Pulmonary artery endothelial cell (primary cell): ENCODE data around the gene SSBP1. TPM values are rescaled to one million over a fixed set of nuclear protein-coding genes. Genes with fewer than 3 reads are reported as not detected.
"Not testable (repeated sequence)": the region's sequence is repeated elsewhere in the genome, so short reads cannot be mapped to it uniquely, and the experiment has no call there.

Source experiments
- DNase-seq: peaks from one replicate; pipeline ENCODE4 v3.0.0-alpha.2; 2011; ENCODE audit warnings: low read depth, low spot score
- total RNA-seq: library from RNA; depleted of rRNA; stranded (reverse); fragments of >200 nt; gene quantifications from 2 replicates; pipeline ENCODE4 v1.2.3, GENCODE V29; 2014

SSBP1 gene, protein sequence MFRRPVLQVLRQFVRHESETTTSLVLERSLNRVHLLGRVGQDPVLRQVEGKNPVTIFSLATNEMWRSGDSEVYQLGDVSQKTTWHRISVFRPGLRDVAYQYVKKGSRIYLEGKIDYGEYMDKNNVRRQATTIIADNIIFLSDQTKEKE
- total RNA-seq, result 200 and 204 TPM in 2 replicates

GRCh38 chr7:141737836-141738591 lies at the start of gene SSBP1:
Gene SSBP1 (plus strand): TSS chr7:141738358. CDS start chr7:141739167, 809 bp downstream.
- DNase-seq, result peak; percentile 92

DNA sequence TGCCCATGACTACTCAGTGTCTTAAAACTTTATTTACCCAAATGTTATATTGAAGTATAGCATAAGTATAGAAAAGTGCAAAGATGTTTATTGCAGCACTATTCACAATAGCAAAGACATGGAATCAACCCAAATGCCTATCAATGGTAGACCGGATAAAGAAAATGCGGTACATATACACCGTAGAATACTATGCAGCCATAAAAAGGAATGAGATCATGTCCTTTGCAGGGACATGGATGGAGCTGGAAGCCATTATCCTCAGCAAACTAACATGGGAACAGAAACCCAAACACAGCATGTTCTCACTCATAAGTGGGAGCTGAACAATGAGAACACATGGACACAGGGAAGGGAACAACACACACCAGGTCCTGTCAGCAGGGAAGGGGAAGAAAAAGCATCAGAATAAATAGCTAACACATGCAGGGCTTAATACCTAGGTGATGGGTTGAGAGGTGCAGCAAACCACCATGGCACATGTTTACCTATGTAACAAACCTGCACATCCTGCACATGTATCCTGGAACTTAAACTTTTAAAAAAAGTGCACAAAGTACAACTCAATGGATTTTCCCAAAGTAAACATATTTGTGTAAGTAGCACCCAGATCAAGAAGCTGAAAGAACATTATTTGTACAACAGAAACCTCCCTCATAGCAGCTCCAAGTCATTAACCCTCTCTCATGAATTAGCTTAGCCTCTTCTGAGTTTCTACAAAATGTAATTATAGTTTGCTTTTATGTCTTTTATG lies 48.9 kb upstream of the SSBP1 start:
- DNase-seq, result not testable (repeated sequence)

DNA sequence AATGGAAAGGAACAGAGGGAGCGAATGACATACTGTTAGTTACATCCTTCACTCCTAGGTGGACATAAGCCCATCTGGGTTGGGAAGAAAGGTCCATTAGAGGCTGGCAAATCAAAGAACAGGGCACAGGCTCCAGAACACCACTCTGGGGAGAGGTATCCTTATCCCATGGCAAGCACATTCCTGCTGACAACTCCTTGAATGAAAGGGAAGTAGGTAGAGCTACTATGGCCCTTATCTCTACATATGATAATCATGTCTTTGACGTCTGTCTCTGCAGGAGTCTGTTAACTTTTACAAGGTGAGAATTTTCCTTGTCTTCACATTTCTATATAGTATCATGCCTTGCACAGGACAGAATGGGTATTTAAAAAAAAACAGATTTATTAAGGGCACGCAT lies 46.6 kb upstream of the SSBP1 start:
- no peak for DNase-seq

GRCh38 chr7:141691961-141692360 lies 46.2 kb upstream of the SSBP1 start:
- no peak for DNase-seq

- no peak for DNase-seq
Observed at GRCh38 chr7:141693082-141693481, 45.1 kb upstream of the SSBP1 start.

- no peak for DNase-seq
Observed at GRCh38 chr7:141695803-141696289, 42.3 kb upstream of the SSBP1 start.

GRCh38 chr7:141696348-141696747 lies 41.8 kb upstream of the SSBP1 start:
- no peak for DNase-seq

DNA sequence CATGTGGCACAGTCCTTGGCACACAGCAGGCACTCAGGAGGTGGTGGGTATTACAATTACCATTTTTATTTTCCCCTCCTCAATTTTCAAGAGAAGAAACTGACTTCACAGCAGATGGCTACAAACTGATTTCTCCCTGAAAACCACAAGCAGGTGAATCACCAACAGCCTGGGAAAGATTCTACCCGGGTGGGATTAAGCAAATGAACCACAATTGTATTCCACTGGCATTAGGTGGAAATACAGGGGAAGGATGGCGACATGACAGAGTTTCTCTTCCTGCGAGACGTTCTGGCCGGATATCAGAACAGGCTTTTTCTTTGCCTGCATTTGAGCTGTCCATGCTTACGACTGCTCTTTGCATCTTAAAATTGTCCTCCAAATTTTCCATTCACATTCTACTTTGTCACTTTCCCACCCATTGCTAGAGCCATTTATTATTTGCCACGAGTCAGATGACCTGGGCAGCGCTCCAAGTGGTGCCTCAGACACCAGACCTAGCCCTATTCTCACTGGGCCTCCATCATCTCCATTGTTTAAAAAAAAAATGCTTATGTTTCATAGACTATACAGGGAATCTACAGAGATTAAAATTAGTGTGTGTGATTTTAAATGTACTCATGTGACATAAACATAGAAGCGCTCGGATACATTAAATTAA lies 40.8 kb upstream of the SSBP1 start:
- DNase-seq, result no peak

DNA sequence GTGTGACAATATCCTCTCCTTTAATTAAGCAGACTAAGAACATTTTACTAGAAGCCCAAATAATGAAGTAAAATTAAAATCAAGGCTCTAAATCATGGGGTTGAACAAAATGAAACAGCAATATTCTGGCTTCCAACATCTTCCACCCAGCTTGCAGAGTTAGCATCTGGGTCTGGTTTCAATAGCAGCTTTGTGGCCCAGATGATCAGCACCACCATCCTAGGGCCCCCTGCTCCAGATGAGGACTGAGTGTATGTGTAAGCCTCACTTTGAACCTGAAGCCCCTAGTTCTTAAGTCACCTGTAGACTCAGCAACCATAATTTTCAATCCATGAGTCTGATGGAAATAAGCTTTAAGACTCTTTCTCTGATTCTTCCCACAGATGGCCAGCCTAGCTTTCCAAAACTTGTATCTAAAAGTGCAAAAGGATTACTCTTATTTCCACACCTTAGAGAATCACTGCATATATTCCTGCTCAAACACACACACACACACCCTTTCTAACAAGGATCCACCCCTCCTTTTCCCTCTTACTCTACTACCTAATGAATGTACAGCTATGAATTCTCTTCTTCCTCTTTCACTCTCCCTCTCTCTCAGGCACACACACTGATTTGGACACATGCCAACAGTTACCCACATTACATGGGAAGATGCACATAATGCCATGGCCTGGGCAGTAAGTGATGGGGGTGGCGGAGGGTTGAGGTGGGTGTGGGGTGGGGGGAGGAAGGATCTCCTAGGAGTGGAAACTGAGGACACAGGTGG lies 39.7 kb upstream of the SSBP1 start:
- DNase-seq, result no peak

GRCh38 chr7:141699860-141700259 lies 38.3 kb upstream of the SSBP1 start:
- DNase-seq, result no peak

GRCh38 chr7:141700296-141700847 lies 37.8 kb upstream of the SSBP1 start:
- DNase-seq, result no peak

GRCh38 chr7:141700848-141701371 lies 37.2 kb upstream of the SSBP1 start:
- DNase-seq, result no peak

DNA sequence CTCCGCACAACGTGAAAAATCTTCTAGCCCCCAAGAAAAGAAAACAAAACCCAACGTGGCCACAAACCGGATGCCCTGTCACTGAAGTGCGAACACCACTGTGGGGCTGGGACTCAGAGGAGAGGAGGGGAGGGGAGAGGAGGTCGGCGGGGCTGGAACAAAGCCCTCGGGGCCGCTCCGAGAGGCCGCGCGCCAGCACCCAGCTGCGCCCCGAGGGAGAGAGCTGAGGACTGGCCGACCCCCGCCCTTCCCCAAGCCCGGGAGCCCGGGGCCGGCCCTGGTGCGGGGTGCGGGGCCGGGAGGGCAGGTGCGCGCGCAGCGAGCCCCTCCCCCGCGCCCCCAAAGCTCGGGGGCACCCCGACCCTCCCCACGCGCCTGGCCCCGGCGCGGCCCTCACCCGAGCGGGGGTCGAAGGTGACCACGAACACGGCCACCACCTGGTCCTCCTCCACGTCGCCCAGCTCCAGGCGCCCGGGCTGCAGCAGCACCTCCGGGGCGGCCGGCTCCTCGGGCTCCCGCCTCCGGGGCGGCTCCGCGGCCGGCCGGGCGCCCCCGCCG lies 36.6 kb upstream of the SSBP1 start:
- no peak for DNase-seq

- no peak for DNase-seq
Observed at GRCh38 chr7:141702047-141702567, 36.1 kb upstream of the SSBP1 start, which contains the start of gene DENND11. Gene DENND11 (minus strand): TSS chr7:141702166. CDS start chr7:141702153, 13 bp downstream.

DNA sequence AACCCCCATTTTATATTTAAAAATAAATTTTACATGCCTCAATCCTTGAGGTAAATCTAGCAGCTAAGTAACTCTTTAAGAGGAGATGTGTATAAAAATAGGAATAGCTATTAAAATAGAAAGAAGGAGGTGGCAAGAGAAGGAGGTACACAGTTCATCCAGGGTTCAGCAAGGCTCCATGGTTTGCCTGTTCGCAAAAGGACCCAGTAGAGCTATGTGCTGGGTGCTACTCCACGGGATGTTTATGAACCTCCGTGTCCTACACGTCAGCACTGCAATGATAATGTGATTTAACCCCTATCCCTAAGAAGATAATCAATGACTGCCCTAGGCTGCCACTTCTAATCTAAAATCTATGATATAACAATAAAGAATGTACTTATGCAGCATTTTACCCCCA lies 35.3 kb upstream of the SSBP1 start:
- DNase-seq, result no peak

- DNase-seq, result no peak
Observed at GRCh38 chr7:141704112-141704511, 34.0 kb upstream of the SSBP1 start.

- no peak for DNase-seq
Observed at GRCh38 chr7:141704741-141705140, 33.4 kb upstream of the SSBP1 start.

- no peak for DNase-seq
Observed at GRCh38 chr7:141706239-141707064, 31.7 kb upstream of the SSBP1 start.

- no peak for DNase-seq
Observed at GRCh38 chr7:141708351-141708750, 29.8 kb upstream of the SSBP1 start, which contains the start of gene WEE2. Gene WEE2 (plus strand): TSS chr7:141708353. CDS start chr7:141708759, 406 bp downstream.
